Hematopoietic multipotent progenitor cell treated with erythropoietin and hydrocortisone succinate and interleukin-3 and kit ligand, for 6 days (in vitro differentiated cells): ENCODE results near the gene SNX15.

Source experiments
- DNase-seq: peaks from one replicate; pipeline ENCODE4 v3.0.0-alpha.2; 2015

Gene SNX15

DNA sequence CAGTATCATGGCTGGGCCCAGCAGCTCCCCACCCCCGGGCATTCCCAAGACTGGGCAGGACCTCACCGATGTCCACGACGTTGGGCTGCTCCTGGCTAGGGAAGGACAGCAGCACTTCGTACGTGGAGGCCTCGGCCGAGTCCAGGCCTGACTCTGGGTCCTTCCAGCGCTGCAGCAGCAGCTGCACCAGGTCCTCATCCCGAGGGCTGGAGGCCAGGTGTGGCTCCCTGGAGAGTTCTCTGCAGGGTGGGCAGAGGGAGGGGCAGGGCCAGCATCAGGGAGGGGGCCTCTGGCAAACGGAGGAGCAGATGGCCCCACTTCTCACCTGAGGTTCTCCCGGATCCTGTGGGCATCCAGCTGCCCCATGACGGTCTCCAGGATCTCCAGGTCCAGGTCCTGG, 30.8 kb downstream of the SNX15 start:
- DNase-seq: no peak

DNA sequence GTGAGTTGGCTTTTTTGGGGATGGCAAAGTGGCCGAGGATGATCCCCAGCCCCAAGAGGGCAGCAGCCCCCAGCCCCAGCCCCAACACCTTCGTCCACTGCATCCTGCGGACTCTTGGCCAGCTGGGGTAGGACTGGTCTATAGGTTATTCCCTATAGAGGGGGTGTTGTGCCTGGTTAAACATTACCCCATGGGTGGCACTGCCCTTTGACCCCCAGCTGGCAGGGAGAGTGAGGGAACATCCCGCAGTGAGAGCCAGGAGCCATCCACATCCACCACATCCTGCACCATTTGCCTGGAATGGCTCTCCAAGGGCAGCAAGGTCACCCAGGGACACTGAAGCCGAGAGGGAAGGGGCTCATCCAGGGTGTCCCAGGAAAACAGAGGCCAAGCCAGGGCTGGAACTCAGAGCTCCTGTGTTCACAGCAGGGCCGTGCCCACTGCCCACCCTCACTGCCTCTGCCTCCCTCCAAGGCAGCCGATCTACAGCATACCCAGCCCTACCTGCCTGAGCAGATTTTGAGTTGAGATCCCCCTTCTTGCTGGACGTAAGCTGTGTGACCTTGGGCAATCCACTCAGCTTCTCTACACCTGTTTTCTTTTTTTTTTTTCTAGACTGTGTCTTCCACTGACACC, 31.3 kb downstream of the SNX15 start, which contains the start of gene NAALADL1:
TSS of gene NAALADL1 (minus strand) at position 135 of the 636 bp plus-strand sequence. CDS start at position 103, 32 bp downstream.
- no peak for DNase-seq

DNA sequence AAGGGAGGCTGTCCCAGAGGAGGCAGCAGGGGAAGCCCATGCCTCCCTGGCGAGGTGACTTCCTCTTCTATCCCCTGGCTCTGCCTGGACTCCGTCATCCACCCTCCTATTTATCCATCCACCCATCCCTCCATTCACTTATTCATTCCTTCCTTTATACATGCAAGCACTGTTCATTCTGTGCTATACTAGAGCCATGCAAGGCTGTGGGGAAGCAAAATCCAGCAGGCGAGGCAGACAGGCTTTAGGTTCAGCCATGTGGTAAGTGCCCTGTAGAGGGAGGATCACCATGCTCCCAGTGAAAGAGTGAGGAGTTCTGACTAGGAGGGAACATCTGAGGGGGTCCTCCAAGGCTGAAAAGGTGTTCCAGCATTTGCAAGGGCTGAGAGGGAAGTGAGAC, 32.3 kb downstream of the SNX15 start:
- DNase-seq: no peak

DNA sequence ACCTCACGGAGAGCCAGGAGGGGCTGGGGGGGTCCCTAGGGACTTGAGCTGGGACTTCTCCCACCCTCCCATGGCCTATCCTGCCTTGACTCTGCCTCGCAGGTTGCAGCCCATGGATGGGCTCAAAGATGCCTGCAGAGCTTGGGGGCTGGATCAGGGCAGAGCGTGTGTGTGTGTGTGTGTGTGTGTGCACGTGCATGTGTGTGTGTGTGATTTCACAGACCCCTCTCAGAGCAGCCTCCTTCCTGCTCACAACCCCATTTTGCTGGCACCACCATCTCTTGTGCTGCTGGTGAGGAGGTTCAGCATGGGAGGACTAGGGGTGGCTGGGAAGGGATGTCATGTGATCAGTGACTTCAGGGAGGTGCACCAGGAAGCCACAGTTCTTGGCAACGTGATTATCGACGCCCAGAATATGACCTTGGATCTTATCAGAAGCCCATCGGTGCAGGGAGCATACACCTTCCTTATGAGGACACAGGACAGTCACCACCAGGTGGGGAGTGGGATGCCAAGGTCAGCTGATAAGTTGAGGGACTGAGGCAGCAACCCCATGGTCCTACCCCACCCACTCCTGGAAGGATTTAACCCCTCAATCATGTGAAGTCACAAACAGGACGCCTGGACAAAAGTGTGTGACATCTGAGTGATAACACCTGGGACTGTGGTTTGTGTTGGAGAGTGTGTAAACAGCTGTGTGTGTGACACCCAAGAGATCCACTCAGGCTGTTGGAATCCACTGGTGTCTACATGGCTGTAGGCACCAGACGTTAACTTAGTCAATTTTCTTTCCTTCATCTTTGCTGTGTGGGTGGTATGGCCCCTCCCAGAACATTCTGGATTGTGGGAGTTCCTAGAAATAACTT, 33.0 kb downstream of the SNX15 start:
- DNase-seq: peak; percentile 37

DNA sequence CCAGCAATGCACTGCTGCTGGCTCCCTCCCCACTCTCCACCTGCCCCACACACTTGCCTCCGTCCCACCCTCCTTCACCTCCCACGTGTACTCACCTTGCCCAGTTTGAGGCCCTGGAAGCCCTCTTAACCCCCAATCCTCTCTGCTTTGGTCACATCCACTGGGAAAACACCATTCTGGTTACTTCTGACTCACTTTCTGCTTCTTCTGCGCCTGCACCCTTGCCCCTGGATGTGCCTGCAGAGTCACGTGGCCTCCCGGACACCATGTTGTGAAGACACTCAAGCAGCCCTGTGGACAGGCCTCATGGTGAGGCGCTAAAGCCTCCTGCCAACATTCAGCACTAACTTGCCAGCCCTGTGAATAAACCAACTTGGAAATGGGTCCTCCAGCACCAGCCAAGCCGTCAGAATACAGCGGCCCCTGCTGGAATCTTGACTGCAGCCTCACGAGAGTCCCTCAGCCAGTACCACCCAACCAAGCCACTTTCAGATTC, 33.7 kb downstream of the SNX15 start:
- DNase-seq: peak; percentile 47

DNA sequence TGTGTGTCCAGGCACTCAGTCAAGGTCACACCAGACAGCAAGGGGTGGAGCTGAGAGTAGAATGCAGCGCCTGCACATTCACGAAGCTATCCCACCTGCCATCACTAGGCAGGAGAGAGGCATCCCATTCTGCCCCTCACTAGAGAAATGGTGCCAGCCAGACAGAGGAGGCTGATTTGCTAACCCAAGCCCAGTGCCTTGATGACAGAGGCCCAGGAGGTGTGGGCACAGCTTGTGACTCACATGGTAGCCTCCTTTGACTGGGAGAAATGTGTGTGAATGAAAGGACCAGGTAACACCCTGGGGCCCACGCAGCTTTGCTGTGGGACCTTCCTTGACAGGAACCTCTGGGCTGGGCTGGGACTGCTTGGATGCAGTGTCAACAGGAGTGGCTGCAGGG, 36.3 kb downstream of the SNX15 start:
- no peak for DNase-seq

DNA sequence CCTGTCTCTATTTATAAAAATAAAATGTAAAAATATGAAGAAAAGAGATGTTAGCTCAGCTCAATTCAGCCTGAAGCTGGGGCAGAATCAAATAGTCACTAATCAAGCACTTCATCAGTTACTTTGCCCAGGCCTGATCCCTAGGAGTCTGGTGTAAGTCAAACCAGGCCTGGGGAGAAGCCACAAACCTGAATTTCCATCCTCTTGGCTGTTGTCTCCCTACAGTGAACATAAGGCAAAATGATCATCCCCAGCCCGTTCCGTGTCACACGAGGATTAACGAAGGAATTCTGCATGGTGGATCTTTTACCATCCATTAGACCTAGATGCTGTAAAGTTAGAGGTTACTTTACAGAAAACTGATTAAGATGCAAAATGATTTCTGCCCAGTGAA, 37.6 kb downstream of the SNX15 start:
- DNase-seq: no peak

DNA sequence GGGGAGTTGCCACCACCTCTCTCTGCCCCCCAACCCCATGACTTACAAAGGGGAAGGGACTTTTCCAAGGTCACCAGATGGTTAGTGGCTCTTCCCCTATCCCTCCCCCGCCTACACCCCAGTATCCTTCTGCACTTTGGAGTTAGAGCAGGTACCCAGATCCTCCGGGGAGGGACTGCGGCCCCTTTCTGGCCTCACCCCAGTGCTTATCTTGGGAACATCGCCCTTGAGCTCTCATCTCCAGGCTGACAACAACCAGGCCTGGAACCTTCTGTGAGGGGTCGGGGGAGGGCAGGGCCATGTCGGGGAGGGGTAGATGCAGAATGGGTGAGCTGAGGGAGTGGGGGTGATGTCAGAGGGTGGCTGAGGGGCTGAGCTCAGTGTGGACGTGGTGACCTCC, 38.6 kb downstream of the SNX15 start:
- no peak for DNase-seq

DNA sequence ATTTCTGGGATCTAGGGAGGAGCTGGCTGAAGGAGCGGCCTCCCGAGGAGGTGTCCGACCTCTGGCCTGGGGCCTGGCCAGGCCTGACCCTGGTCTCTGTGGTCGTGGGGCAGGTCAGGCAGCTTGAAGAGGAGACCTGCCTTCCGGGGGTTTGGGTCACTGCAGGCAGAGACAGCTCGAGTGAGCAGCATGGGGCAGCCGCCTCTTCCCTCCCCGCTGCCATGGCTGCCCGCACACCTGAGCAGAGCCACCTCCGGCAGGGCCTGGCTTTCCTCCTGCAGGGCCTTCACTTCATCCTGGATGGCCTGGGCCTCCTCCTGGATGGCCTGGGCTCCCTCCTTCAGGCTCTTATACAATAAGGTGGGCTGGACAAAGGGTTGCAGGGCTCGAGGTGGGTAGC, 39.1 kb downstream of the SNX15 start:
- DNase-seq: no peak

DNA sequence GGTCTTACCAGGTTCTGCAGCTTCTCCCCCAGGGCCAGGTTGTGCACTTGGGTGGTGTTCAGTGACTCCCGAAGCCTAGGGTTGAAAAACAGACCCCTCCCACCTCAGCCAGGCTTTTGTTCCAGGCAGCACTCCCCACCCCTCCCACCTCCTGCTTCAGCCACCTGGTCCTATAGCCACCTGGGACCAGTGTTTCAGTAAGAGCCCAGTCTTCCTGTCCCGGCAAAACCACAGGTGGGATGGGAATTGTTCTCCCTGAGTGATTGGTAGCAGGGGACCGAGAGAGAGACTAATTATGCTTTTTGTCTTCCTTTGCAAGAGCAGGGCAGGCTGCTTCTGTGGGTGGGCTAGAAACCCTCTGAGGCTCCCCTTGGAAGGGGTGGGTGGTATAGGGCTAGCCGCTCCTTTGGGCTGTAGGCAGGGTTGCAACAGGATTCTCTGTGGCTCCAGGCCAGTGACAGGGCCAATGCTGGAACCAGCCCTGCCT, 39.6 kb downstream of the SNX15 start:
- no peak for DNase-seq

DNA sequence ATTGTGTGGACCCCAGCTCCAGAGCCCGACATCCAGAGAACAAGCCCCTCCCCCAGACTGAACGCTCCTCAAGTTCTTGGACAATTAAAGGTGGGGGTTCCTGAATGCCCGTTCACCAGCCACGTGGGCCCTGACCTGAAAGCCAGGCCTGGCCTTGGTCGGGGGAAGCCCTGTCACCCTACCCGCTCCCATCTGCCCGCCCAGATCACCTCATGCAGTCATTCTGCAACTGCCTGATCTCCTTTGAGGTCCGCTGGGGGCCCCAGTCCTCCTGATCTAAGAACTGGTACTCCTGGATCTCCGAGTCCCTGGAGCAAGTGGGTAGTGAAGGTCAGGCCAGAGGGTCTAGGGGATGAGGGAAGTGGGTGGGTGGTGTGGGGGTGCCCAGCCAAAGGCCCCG, 40.2 kb downstream of the SNX15 start:
- DNase-seq: no peak

DNA sequence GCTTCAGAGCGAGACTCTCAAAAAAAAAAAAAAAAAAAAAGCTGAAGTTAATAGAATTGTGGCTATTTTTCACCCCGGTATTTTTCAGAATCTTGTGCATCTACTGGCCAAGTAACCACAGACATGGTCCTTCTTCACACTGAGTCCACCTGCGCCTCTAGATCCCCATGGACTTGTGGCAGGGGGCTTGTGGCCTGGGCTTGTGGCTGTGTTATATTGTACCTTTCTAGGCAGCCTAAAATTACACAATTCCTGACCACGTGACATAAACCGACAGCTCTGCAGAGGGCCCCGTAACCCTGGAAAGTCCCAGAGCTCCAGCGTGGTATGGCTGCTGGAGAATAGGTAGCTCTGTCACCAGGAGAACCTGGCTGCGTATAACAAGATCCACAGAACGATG, 42.0 kb downstream of the SNX15 start:
- peak; percentile 28 for DNase-seq

DNA sequence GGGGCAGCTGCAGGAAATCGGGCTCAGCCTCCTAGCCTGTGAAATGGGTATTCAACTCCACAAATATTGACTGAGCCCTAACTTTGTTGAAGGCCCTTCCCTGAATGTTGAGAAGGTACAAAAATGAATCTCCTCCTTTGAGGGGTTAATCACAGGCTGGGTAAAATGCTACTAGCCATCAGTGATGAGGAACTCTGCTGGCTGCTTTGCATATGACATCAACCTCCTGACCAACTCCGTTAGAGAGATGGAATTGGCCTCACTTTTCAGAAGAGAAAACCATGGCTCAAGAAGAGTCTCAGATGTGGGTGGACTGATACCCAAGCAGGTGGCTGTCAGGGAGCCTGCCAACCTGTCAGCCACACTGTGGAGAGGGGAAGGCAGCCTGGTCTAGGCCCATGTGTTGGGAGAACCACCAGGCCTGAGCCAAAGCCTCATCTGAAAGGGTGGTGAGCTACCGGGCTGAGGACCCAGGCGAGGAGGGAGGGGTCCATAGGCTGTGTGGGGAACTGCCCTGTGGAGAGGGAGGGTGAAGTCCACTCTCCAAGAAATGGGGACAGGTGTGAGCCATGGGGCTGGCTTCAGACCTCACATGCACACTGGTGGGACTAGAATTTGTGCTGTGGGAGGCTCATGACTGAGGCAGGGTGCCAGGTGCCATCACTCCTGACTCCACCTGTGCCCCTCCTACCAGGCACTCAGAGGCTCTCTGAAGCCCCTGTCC, 44.8 kb downstream of the SNX15 start:
- DNase-seq: no peak

DNA sequence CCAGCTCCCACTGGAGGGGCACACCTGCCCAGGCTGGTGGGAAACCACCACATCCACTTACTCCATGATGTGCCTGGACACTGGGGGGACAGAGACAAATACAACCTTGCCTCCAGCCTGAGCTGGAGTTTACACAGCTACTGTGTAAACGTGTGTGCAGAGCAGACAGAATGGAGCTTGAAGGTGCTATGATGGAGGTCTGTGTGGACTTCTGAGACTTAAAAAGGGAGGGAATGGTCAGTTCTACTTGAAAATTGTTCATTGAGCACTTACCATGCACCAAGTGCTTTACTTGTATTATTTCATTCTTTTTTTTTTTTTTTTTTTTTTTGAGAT, 45.4 kb downstream of the SNX15 start:
- DNase-seq: no peak

DNA sequence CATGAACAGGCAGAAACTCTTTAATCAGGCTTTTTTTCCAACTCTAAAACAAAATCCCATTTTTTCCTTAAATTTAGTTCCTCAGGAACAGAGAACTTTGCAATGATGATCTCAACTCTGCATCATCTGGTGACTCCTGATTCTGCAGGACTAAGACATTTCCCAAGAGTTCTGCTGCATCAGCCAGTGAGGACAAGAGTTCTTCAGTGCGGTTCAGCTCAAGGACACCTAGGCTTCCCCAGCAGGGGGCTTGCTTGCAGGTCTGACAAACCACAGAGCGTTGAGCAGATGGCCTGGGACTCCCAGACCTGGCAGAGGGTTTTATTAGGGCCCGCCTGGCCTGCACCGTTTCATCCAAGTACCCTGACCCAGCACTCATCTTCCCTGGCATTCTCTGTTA, 50.2 kb downstream of the SNX15 start:
- DNase-seq: peak; percentile 19

DNA sequence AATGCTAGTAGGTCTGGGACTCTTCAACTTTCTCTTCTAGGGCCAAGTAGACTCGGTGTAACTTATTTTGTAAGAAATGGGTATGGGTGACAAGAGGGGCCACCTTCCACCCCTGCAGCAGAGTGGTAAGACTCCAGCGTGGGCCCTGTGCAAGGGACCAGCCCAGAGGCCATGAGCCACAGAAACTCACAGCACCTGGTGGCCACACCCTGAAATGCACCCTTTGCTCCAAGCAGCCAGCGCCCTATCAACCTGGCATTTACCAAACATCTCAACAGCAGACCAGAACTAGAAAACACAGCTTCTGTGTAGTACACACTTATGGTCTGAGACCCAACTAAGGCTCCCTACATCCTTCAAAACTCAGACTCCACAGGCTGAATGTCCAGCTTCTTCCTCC, 50.9 kb downstream of the SNX15 start:
- DNase-seq: peak; percentile 82

DNA sequence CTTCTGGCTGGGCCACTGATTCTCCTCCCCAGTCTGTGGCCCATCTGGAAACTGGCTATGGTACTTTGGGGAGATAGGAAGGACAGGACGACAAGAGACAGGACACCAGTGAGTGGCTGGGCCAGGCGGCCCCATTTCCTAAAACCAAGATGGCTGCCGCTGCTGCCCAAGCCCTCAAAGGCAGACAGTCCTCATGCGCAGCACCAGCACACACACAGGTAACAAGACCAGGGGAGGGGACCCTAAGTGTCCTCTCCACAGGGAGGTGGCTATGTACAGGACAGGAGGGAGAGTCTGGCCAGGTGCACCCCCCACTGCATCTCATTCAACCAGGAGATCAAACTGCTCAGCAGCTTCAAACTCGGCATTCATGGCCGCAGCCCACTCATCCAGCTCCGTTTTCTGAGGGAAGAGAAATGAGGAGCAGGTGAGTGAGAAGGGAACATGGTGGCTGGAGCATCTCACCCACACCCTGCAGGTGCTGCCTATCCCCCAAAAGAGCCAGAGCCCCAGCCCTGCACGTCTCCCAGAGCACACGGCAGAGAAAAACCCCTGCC, 51.6 kb downstream of the SNX15 start:
- DNase-seq: no peak

DNA sequence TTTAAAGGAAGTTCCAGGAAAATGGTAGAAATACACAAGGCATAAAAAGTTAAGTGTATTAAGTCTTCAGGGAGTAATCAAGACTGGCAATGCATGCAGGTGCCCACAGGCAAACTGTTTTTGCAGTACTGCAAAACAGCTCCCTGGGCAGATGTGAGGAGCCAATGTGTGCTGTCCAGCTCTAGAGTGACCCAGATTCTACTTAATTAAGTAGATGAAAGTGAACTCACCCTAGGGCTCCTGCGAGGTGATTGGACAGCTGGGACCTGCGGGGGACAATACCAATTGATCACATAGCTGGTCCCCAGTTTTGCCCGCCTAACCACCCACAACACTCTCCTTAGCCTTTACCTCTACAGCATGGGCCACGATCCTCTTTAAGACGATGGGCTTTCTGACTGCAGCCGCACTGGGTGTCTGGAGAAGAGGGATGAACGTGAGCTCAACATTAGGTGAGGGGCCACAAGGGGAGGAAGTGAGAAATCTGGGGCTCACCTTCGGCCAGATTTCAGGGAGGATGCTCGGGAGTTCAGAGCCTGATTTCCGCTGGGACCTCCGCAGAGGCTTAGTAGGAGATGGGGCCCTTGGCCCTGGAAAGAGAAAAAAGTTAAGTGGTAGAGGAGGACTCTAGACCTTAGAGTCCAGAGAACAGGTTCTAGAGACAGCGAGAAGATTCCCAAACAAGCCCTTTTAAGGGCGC, 56.0 kb downstream of the SNX15 start:
- DNase-seq: peak; percentile 24

DNA sequence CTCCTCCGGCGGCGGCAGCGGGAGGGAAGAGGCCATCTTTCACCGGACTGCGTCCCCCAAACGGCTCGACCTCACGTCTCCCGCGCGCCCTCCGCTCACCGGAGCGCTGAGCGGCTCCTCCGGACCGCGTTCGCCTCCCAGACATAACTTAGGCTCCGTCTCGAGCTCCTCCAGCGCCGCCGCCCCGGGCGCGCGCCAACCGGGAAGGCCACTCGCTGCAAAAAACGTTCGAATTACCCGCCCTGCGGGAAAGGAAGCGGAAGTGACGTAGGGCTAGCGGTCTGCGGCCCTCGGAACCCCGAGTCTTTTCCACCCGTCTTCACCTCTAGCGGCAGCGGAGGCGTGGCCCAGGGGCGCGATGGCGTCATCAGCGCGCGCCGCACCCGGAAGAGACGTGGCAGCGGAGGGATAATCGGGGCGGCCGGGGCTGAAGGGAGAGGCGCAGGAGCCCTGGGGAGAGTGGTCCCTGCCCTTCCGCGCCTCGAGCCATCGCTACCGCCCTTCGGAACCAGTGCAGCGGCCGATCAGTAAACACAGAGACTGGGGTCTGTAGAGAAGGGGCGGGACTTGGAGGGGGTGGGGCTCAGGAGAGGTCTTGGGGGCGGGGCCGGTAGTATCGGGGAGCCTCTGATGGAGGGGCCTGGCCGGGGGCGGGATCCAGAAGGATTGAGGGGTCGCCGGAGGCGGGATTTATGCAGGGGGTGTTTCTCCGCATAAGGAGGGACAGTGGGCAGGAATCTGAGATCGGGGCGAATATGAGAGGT, 56.8 kb downstream of the SNX15 start, which contains the start of the genes CDCA5 and ZFPL1:
TSS of gene CDCA5 (minus strand) at position 207 of the 764 bp plus-strand sequence. CDS start at position 145, 62 bp downstream.
TSS of gene ZFPL1 (plus strand) at position 389 of the 764 bp plus-strand sequence. CDS start 477 bp downstream, outside the sequence.
- DNase-seq: peak; percentile 98

DNA sequence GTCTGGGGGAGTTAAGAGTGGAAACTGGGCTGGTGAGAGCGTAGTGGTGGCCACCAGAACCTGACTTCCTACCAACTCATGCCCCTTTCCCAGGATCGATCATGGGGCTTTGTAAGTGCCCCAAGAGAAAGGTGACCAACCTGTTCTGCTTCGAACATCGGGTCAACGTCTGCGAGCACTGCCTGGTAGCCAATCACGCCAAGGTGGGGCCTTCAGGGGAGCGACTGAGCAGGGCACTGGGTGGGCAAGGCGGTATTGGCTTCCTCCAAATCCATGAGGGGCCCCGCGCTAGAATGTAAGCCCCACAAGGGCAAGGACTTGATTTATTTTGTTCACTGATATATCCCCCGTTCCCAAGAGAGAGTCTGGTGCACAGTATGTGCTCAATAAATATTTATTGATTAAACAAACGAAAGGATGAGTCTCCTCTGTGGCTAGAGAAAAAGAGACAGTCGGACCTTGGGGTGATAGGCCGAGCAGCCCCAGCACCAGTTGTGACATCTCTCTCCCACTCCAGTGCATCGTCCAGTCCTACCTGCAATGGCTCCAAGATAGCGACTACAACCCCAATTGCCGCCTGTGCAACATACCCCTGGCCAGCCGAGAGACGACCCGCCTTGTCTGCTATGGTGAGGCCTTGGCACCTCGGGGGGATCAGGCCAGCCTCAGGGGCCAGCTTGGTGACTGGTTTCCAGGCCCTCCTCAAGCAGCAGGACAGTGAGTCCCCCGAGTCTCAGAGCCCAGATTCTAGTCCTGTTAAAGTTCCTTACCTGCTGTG, 57.5 kb downstream of the SNX15 start:
- no peak for DNase-seq

DNA sequence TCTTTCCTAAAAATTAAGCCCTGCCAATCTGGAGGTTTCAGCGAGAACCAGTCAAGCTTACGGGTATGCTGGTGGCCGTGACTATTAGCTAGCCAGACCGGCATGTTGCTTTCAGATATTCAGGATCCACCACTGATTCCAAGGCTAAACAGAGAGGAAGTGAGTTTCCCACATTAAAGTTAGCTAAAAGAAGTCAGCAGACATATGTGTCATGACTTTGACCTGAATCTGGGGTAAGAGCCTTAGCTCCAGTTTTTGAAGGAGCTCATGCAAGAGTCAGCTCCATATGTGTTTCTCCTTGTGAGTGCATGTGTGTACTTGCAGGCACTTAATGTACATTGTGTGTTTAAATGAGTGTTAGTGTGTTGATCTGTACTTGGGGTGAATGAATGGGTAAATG, 58.2 kb downstream of the SNX15 start:
- no peak for DNase-seq
